Neutrophil (primary cell): ENCODE measurements around the gene CHMP4B.

Source experiments
- H3K27ac ChIP-seq: fragments of 200-600 bp; sonication (generic); 2 replicates; pipeline ENCODE4 v1.5.1; 2016; ENCODE audit warnings: mild to moderate bottlenecking, moderate library complexity
- H3K27me3 ChIP-seq: fragments of 200-600 bp; sonication (generic); 2 replicates; pipeline ENCODE4 v1.6.0; 2016; ENCODE audit warnings: mild to moderate bottlenecking
- H3K36me3 ChIP-seq: fragments of 200-600 bp; sonication (generic); 2 replicates; pipeline ENCODE4 v1.5.1; 2017
- H3K4me1 ChIP-seq, 2 experiments: fragments of 200-600 bp in 1 of 2; sonication (generic) in 1 of 2; 1 replicate in 1 of 2; 2 replicates in 1 of 2; pipeline versions ENCODE4 v1.5.1 to v1.6.1; 2013 to 2016; ENCODE audit warnings: low read depth in 1 of 2, low read length in 1 of 2, mild to moderate bottlenecking in 1 of 2, moderate library complexity in 1 of 2; ENCODE audit not compliant: control insufficient read depth in 1 of 2, insufficient read depth in 1 of 2
- H3K4me3 ChIP-seq, 2 experiments: fragments of 200-600 bp in 1 of 2; sonication (generic) in 1 of 2; 1 replicate in 1 of 2; 2 replicates in 1 of 2; pipeline ENCODE4 v1.5.1; 2013 to 2016; ENCODE audit warnings: low read depth in 1 of 2, low read length in 1 of 2, mild to moderate bottlenecking in 1 of 2, moderate library complexity in 1 of 2
- H3K9me3 ChIP-seq: fragments of 200-600 bp; sonication (generic); 2 replicates; pipeline ENCODE4 v1.5.1; 2016
- TF ChIP-seq, protein P1 (sequence below): fragments of 200-600 bp; sonication (generic); IDR thresholded peaks from 2 replicates; pipeline ENCODE4 v1.5.1; 2016; ENCODE audit warnings: antibody characterized with exemption

The CHMP4B gene

DNA sequence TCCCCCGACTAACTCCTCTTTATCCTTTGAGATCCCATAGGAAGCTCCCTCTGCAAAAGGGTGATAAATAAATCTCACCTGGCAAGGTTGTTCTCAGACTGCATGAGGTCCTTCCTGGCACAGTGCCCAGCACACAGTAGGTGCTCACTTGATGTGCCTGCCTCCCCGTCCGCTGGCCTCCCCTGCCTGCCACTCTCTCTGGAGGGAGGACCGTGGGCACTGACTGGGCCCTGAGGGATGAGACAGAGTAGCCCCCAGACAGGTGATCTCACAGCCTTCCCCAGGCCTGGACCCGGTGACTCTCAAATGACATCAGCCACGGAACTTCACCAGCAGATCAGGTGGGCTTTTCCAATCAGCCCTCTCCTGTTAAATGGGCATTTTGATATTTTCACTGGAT lies 57.4 kb downstream of the CHMP4B start:
- H3K4me3 ChIP-seq: no peak overlapping the region
- H3K4me1 ChIP-seq: no peaks in the 10 kb centered on the region
- no peak overlapping the region for H3K27ac ChIP-seq
- TF ChIP-seq, protein P1, sequence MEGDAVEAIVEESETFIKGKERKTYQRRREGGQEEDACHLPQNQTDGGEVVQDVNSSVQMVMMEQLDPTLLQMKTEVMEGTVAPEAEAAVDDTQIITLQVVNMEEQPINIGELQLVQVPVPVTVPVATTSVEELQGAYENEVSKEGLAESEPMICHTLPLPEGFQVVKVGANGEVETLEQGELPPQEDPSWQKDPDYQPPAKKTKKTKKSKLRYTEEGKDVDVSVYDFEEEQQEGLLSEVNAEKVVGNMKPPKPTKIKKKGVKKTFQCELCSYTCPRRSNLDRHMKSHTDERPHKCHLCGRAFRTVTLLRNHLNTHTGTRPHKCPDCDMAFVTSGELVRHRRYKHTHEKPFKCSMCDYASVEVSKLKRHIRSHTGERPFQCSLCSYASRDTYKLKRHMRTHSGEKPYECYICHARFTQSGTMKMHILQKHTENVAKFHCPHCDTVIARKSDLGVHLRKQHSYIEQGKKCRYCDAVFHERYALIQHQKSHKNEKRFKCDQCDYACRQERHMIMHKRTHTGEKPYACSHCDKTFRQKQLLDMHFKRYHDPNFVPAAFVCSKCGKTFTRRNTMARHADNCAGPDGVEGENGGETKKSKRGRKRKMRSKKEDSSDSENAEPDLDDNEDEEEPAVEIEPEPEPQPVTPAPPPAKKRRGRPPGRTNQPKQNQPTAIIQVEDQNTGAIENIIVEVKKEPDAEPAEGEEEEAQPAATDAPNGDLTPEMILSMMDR: no peak
- no peaks in the 10 kb centered on the region for H3K9me3 ChIP-seq
- H3K27me3 ChIP-seq: no peaks in the 10 kb centered on the region
- no peaks in the 10 kb centered on the region for H3K36me3 ChIP-seq

DNA sequence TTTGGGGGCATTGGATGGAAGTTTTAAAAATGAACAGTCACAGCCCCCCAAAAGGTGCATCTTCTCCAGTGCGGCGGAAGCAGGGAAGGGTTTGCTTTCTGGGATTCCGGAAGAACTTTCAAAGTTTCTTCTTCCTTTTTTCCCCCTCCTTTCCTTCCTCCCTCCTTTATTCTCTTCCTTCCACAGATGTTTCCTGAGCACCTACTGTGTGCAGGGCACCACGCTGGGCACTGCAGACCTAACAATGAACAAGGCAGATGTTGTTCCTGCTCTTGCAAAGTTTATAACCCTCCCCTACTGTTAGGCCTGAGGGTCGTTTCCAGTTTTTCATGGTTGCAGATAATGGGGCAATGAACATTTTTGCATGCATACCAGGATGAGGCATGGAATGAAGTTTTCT lies 58.1 kb downstream of the CHMP4B start:
- H3K27me3 ChIP-seq: no peaks in the 10 kb centered on the region
- H3K9me3 ChIP-seq: no peaks in the 10 kb centered on the region
- H3K36me3 ChIP-seq: no peaks in the 10 kb centered on the region
- no peak overlapping the region for H3K4me3 ChIP-seq
- TF ChIP-seq, protein P1: no peak
- no peaks in the 10 kb centered on the region for H3K4me1 ChIP-seq
- H3K27ac ChIP-seq: no peak overlapping the region

DNA sequence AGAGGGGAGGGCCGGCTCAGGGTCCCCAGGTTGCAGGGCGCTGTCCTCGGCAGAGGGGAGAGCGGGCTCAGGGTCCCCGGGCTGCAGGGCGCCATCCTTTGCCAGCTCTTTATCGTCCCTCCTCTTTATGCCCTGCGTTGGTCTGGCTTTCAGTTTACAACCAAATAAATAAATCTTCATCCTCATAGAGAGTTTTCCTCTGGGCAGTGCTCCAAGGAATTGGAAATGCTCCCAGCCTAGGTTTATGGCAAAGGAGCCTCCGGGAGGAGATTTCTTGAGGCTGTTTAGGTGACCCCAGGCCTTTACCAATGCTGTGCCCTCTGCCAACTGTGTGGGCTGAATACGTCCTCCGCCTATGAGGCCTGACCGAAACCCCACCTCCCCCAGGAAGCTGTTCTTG lies 60.2 kb downstream of the CHMP4B start:
- H3K4me1 ChIP-seq: no peaks in the 10 kb centered on the region
- no peaks in the 10 kb centered on the region for H3K36me3 ChIP-seq
- H3K27me3 ChIP-seq: no peaks in the 10 kb centered on the region
- no peak overlapping the region for H3K4me3 ChIP-seq
- no peak overlapping the region for H3K27ac ChIP-seq
- TF ChIP-seq, protein P1: no peak
- no peaks in the 10 kb centered on the region for H3K9me3 ChIP-seq

DNA sequence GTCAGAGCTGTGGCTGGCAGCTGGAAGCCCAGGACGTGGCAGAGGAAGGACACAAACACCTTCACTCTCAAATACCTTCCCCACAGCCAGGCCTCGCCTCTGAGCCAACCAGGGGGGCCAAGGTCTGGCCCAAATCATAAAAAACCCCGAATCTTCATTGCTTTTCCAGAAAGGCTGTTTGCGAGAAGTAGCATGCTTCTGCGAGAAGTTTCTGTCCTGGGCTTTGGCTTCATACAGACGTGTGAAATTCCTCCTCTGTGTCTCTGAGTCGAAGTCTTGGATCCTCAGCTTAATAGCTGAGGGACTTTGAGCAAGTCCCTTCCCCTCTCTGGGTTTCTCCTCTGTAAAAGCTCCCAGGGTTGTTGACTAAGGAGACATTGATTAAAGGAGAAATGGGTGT lies 63.0 kb downstream of the CHMP4B start:
- Histone ChIP-seq H3K36me3 (no peaks in the 10 kb centered on the region), H3K27me3 (no peaks in the 10 kb centered on the region), H3K4me1 (no peaks in the 10 kb centered on the region), H3K4me3 (no peak overlapping the region), H3K27ac (no peak overlapping the region), H3K9me3 (no peaks in the 10 kb centered on the region)
- TF ChIP-seq, protein P1: no peak

DNA sequence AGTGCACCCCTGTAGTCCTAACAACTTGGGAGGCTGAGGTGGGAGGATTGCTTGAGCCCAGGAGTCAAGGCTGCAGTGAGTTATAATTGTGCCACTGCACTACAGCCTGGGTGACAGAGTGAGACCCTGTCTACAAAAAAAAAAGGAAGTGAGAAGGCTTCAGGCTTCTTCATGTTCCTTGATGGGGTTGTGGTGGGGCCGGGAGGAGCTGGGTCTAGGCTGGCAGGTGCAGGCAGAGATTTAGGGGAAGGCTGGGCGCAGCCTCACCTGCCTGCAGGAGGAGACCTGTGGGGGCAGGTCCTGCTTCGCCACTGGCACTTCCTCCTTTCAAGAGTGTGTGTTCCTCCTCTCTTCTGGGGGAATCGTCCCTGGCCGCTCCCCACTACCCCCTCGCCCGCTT lies 63.9 kb downstream of the CHMP4B start:
- Histone ChIP-seq H3K4me3 (no peak overlapping the region), H3K9me3 (no peaks in the 10 kb centered on the region), H3K36me3 (no peaks in the 10 kb centered on the region), H3K27ac (no peak overlapping the region), H3K27me3 (no peaks in the 10 kb centered on the region), H3K4me1 (no peaks in the 10 kb centered on the region)
- TF ChIP-seq, protein P1: no peak

DNA sequence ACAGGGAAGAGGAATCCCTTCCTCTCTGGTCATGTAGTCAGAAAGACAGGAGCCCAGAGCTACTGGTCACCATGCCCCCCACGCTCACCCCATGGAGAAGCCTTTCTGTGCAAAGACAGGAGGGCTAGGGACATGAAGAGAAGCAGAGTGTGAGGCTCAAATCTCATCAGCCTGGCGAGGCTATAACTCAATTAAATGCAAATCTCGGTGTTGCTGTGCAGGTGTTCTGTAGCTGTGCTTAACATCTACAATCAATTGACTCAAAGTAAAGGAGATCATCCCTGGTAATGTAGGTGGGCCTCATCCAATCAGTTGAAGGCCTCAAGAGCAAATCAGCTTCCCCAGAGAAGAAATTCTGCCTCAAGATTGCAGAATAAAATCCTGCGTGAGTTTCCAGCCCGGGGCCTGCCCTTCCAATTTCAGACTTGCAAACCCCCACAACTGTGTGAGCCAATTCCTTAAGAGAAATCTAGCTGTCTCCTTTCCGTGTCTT lies 64.4 kb downstream of the CHMP4B start:
- no peak overlapping the region for H3K27ac ChIP-seq
- TF ChIP-seq, protein P1: no peak
- no peak overlapping the region for H3K4me3 ChIP-seq
- H3K36me3 ChIP-seq: no peaks in the 10 kb centered on the region
- no peaks in the 10 kb centered on the region for H3K9me3 ChIP-seq
- no peaks in the 10 kb centered on the region for H3K4me1 ChIP-seq
- H3K27me3 ChIP-seq: no peaks in the 10 kb centered on the region
